Measurements from ENCODE around the gene NPLOC4.

GRCh38 chr17:81552244-81553017 is 84.5 kb downstream of the NPLOC4 start, which contains the start of gene FAAP100:
- no peak for TF ChIP-seq CTCF (IDR thresholded peaks at IDR 0.05)
- peak in 1 of 2 donors; percentile 93 for TF ChIP-seq POLR2A (IDR thresholded peaks at IDR 0.05)

Data from heart left ventricle (tissue), 13 donors.